ENCODE results near the gene PDLIM4.

PDLIM4 gene

GRCh38 chr5:132293992-132294727, 36.7 kb downstream of the PDLIM4 start, which contains the start of gene SLC22A4:
Gene SLC22A4, plus strand, starts transcription at chr5:132294394. Its CDS starts 223 bp downstream, at chr5:132294617.
- ChIA-PET CTCF (interaction anchor here (0.6 to 4.8 kb wide), 12 partner anchors 9 to 211 kb away, joined by 3 to 32 read pairs (median 4); no protein-coding TSS in a partner anchor), POLR2A (interaction anchor here (0.7 to 1.0 kb wide), 4 partner anchors 10 to 196 kb away, joined by 3 read pairs; partner anchors contain the start of gene IRF1)
- no peak for TF ChIP-seq CTCF (IDR thresholded peaks at IDR 0.05; ENCODE audit: control extremely low read depth, extremely low read depth, low read depth, missing control alignments)
- peak; percentile 86 for DNase-seq (ENCODE audit: extremely low spot score)

- POLR2A ChIA-PET = interaction anchor here (0.7 kb wide), 1 partner anchor 57 kb away, joined by 3 read pairs; no protein-coding TSS in a partner anchor
- no peak for TF ChIP-seq CTCF (IDR thresholded peaks at IDR 0.05; ENCODE audit: control extremely low read depth, extremely low read depth, low read depth, missing control alignments)
- no peak for DNase-seq (ENCODE audit: extremely low spot score)
- CTCF ChIA-PET = interaction anchor here (0.6 to 4.8 kb wide), 5 partner anchors 9 to 210 kb away, joined by 3 to 32 read pairs (median 10); no protein-coding TSS in a partner anchor
Observed at GRCh38 chr5:132294728-132295504, 37.4 kb downstream of the PDLIM4 start.

GRCh38 chr5:132295505-132296411, 38.3 kb downstream of the PDLIM4 start:
- CTCF ChIA-PET = interaction anchor here (1.2 to 2.9 kb wide), 3 partner anchors 9 to 205 kb away, joined by 4 to 17 read pairs (median 4); no protein-coding TSS in a partner anchor
- DNase-seq (ENCODE audit: extremely low spot score) = no peak
- no peak for TF ChIP-seq CTCF (IDR thresholded peaks at IDR 0.05; ENCODE audit: control extremely low read depth, extremely low read depth, low read depth, missing control alignments)
- POLR2A ChIA-PET = no interaction called here

- ChIA-PET POLR2A (no interaction called here), CTCF (interaction anchor here (1.2 to 1.8 kb wide), 2 partner anchors 10 to 204 kb away, joined by 4 read pairs; no protein-coding TSS in a partner anchor)
- TF ChIP-seq CTCF (IDR thresholded peaks at IDR 0.05; ENCODE audit: control extremely low read depth, extremely low read depth, low read depth, missing control alignments) = no peak
- DNase-seq (ENCODE audit: extremely low spot score) = no peak
Observed at GRCh38 chr5:132296412-132297016, 39.0 kb downstream of the PDLIM4 start.

GRCh38 chr5:132297211-132297940, 39.9 kb downstream of the PDLIM4 start:
- POLR2A ChIA-PET = no interaction called here

More at GRCh38 chr5:132297211-132297940, 39.9 kb downstream of the PDLIM4 start:
- no peak for TF ChIP-seq CTCF (IDR thresholded peaks at IDR 0.05; ENCODE audit: control extremely low read depth, extremely low read depth, low read depth, missing control alignments)
- CTCF ChIA-PET = interaction anchor here (1.8 kb wide), 2 partner anchors 61 to 203 kb away, joined by 4 read pairs; no protein-coding TSS in a partner anchor
- DNase-seq (ENCODE audit: extremely low spot score) = no peak

Measured in GM10248 (cell line).